Amniotic stem cell (primary cell): ENCODE measurements around the gene S100A7A.
"Not testable (repeated sequence)": the region's sequence is repeated elsewhere in the genome, so short reads cannot be mapped to it uniquely, and the experiment has no call there.

ENCODE experiments used
- DNase-seq: peaks from one replicate; lab custom pipeline; 2025; lab: John Stamatoyannopoulos, UW

Gene S100A7A

GRCh38 chr1:153426809-153427208 lies 10.5 kb downstream of the S100A7A start:
- no peak for DNase-seq

- no peak for DNase-seq
These were observed 11.8 kb downstream of the S100A7A start for GRCh38 chr1:153428073-153428638.

GRCh38 chr1:153428791-153429190 lies 12.5 kb downstream of the S100A7A start:
- DNase-seq, result no peak

- DNase-seq, result no peak
These were observed 13.2 kb downstream of the S100A7A start for GRCh38 chr1:153429266-153430165.

GRCh38 chr1:153430166-153430553 lies 13.8 kb downstream of the S100A7A start:
- no peak for DNase-seq

GRCh38 chr1:153430561-153430960 lies 14.2 kb downstream of the S100A7A start:
- no peak for DNase-seq

- DNase-seq, result no peak
These were observed 14.7 kb downstream of the S100A7A start for GRCh38 chr1:153431002-153431401.

- DNase-seq, result no peak
These were observed 15.1 kb downstream of the S100A7A start for GRCh38 chr1:153431427-153431826.

GRCh38 chr1:153431928-153432327 lies 15.6 kb downstream of the S100A7A start:
- no peak for DNase-seq

GRCh38 chr1:153432874-153433681 lies 16.8 kb downstream of the S100A7A start:
- no peak for DNase-seq

GRCh38 chr1:153434746-153435455 lies 18.6 kb downstream of the S100A7A start:
- no peak for DNase-seq

- DNase-seq, result no peak
These were observed 20.9 kb downstream of the S100A7A start for GRCh38 chr1:153437236-153437635.

GRCh38 chr1:153438599-153438998 lies 22.3 kb downstream of the S100A7A start:
- no peak for DNase-seq

GRCh38 chr1:153439273-153439672 lies 23.0 kb downstream of the S100A7A start:
- no peak for DNase-seq

- DNase-seq, result no peak
These were observed 25.0 kb downstream of the S100A7A start for GRCh38 chr1:153441238-153441755.

- no peak for DNase-seq
These were observed 27.2 kb downstream of the S100A7A start for GRCh38 chr1:153443486-153443885.

- no peak for DNase-seq
These were observed 27.8 kb downstream of the S100A7A start for GRCh38 chr1:153444078-153444477.

- DNase-seq, result no peak
These were observed 31.3 kb downstream of the S100A7A start for GRCh38 chr1:153447498-153448170.

- DNase-seq, result not testable (repeated sequence)
These were observed 32.5 kb downstream of the S100A7A start for GRCh38 chr1:153448851-153449250.

GRCh38 chr1:153456396-153456795 lies 40.1 kb downstream of the S100A7A start:
- DNase-seq, result no peak

- DNase-seq, result no peak
These were observed 43.3 kb downstream of the S100A7A start for GRCh38 chr1:153459655-153460054.
